ENCODE results near the gene IFI27. TPM values are rescaled to one million over a fixed set of nuclear protein-coding genes. Genes with fewer than 3 reads are reported as not detected.

IFI27 gene
- total and polyA plus RNA-seq, 9 of the 15 experiments (the other 6 are each of a cell fraction or from before 2014, with no cell fraction given) = 0.19 to 3.4 (median 1.4) TPM; not detected in 1

DNA sequence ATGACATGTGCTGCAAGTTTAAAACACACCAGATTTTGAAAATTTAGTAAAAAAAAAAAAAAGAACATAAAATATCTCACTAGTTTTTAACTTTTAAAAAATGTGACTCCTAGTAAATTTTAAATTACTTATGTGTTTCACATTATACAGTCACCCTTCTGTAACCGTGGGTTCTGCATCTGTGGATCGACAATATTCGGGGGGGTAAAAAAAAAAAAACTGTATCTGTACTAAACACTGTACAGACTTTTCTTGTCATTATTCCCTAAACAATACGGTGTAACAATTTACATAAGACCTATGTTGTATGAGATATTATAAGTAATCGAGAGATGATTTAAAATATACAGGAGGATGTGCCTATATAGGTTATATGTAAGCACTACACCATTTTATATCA lies 32.7 kb upstream of the IFI27 start:
- POLR2A ChIA-PET = no interaction called here
- H3K4me3 ChIP-seq = peak overlapping the region; percentile 88; the same call in 1 of the 2 replicates
- FAIRE-seq = no peak

More for the DNA sequence above, 32.7 kb upstream of the IFI27 start:
- in situ Hi-C loops (cut with MboI) = no loop called here
- peaks cover 98% of the 10 kb centered on the region for H3K79me2 ChIP-seq (ENCODE audit: control insufficient read depth, insufficient read depth, low read length)
- H3K9me1 ChIP-seq (ENCODE audit: control insufficient read depth, insufficient read depth, low read length) = no peaks in the 10 kb centered on the region
- DNase-seq (ENCODE audit: extremely low read depth in 1 of 4, low spot score in 3 of 4) (no peak), ATAC-seq (no peak)
- 48% methylated on average over 5 of the region's 5 CpGs for WGBS (ENCODE audit: insufficient coverage, low coverage, missing lambda C conversion rate)
- H3K27me3 ChIP-seq (ENCODE audit: control insufficient read depth in 2 of 2, insufficient read depth in 2 of 2, low read length in 2 of 2) = no peaks in the 10 kb centered on the region
- no peak overlapping the region for H3K27ac ChIP-seq (ENCODE audit: extremely low read depth, low read depth, low read length)
- H3K4me1 ChIP-seq (replicated peaks in 1 of 2; ENCODE audit: control insufficient read depth in 2 of 2, insufficient read depth in 2 of 2, low read length in 2 of 2) = peaks cover 8 to 15% of the 10 kb centered on the region in 2 experiments; a peak in 4 of 5 replicates
- no peak overlapping the region for H2AFZ ChIP-seq (ENCODE audit: low read depth, low read length)
- H3K36me3 ChIP-seq (ENCODE audit: control insufficient read depth, insufficient read depth, low read length) = peaks cover 34% of the 10 kb centered on the region
- H3K9ac ChIP-seq (ENCODE audit: insufficient read depth in 1 of 2, low read depth in 2 of 2, low read length in 2 of 2) = no peak overlapping the region; a peak in 1 of 4 replicates
- peaks cover 9% of the 10 kb centered on the region for H4K20me1 ChIP-seq (replicated peaks; ENCODE audit: control insufficient read depth, insufficient read depth, low read length)
- CTCF ChIA-PET (ENCODE audit: low intra/inter-chr PET ratio) = no interaction called here
- BruUV-seq (replicated peaks) = no TSS peak
- H3K4me2 ChIP-seq (ENCODE audit: insufficient read depth, low read length) = peak overlapping the region; percentile 92
- H3K9me3 ChIP-seq (replicated peaks; ENCODE audit: control insufficient read depth, insufficient read depth, low read depth, low read length) = no peaks in the 10 kb centered on the region; the same call in 1 of the 2 replicates
- TF ChIP-seq RBFOX2 (IDR thresholded peaks at IDR 0.05; ENCODE audit: low read depth, low read length) = peak; percentile 20; the same call in 1 of the 2 replicates
- 0 out of 2 replicates have a peak, but pooled peaks have one; percentile 5 for TF ChIP-seq POLR2H (tag; IDR thresholded peaks at IDR 0.05; ENCODE audit: low read depth)
- TF ChIP-seq KLF10 (CRISPR knock-in tag; IDR thresholded peaks at IDR 0.05) = no peak
- TF ChIP-seq NFIC (IDR thresholded peaks at IDR 0.05) = no peak
- 0 out of 4 replicates have a peak, but pooled peaks of 1 of the 2 experiments have one; percentile 5 for TF ChIP-seq MNT (conservative IDR thresholded peaks at IDR 0.05)
- TF ChIP-seq RAD51 (IDR thresholded peaks at IDR 0.05; ENCODE audit: borderline replicate concordance, low read depth) = no peak
- TF ChIP-seq MLX (CRISPR knock-in tag; conservative IDR thresholded peaks at IDR 0.05) = no peak
- intact Hi-C loops (cut with micrococcal nuclease) = no loop called here
